Right kidney (tissue), 1 donor: ENCODE results near the gene TCEA2.

ENCODE experiments used
- DNase-seq: peaks from one replicate; pipeline ENCODE4 v3.0.0-alpha.2; 2016

TCEA2 gene

DNA sequence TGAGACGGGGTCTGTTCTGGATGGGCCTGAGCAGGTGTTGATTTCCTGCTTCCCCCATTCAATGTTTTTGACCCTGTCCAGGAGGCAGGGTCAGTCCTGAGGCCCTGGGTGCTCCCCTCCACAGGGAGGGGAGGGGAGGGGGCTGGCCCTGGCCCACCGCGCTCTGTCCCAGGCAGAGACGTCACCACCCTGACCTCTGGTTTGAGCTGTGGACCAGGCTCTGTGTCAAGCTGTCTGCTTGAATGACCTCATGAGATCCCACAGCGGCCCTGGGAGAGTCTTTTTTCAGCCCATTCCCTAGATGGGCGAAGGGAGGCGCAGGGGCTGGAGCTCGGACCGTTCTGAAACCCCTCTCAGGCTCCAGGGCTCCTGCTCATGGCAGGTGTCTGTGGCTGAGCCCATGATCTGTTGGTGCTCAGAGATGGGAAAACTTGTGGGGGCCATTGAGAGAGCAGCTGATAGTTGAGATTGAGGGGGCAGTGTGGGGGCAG lies 30.1 kb downstream of the TCEA2 start:
- DNase-seq: peak; percentile 25

DNA sequence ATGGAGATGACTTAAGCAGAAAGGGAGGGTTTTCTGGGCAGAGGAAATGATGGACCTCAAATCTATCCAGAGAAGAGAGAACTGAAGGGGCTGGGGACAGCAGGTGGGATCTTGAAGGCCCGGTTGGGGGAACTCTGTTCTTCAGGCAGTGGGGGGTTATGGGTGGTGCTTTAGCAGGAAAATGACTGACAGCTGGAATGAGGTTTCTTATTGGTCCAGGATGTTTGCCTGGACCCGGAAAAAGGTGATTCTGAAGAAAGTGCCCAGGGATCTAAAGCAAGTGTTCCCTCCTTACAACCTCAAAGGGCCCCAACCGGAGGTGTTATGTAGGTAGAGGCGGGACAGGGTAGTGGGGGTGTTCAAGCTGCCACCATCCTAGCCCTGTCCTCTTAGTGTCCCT lies 32.5 kb downstream of the TCEA2 start:
- DNase-seq: no peak

DNA sequence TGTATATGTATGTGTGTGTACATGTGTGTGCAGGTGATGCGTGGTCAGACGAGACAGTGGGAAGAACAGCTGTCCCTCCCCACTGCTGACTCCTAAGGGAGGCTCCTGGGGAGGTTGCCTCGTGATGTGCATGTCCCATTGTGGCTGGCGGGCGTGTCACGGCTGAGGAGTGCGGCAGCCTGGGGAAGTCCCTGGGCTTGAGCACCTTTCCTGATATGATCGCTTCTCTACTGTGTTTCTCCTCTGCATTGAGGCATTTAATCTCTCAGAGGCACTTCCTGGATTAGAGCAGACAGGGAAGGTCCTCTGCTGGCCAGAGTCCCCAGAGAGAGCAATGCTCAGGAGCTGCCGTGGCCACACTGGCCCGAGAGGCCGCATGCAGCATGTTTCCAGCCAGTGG lies 32.9 kb downstream of the TCEA2 start:
- no peak for DNase-seq

DNA sequence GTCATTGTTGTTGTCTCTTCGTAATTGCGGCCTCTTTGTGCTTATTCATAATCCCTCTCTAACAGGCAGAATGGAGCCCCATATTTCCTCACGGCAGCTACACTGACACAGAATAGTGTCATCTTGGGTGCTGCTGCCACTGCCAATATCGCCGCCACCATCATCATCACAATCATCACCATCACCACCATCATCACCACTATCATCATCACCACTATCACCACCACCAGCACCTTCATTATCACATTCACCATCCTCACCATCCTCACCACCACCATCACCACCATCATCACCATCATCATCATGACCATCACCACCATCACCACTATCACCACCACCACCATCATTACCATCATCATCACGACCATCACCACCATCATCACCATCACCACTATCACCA lies 33.5 kb downstream of the TCEA2 start:
- no peak for DNase-seq

DNA sequence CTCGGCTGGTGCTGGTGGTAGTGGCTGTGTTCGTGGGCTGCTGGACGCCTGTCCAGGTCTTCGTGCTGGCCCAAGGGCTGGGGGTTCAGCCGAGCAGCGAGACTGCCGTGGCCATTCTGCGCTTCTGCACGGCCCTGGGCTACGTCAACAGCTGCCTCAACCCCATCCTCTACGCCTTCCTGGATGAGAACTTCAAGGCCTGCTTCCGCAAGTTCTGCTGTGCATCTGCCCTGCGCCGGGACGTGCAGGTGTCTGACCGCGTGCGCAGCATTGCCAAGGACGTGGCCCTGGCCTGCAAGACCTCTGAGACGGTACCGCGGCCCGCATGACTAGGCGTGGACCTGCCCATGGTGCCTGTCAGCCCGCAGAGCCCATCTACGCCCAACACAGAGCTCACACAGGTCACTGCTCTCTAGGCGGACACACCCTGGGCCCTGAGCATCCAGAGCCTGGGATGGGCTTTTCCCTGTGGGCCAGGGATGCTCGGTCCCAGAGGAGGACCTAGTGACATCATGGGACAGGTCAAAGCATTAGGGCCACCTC lies 35.5 kb downstream of the TCEA2 start:
- peak; percentile 2 for DNase-seq

DNA sequence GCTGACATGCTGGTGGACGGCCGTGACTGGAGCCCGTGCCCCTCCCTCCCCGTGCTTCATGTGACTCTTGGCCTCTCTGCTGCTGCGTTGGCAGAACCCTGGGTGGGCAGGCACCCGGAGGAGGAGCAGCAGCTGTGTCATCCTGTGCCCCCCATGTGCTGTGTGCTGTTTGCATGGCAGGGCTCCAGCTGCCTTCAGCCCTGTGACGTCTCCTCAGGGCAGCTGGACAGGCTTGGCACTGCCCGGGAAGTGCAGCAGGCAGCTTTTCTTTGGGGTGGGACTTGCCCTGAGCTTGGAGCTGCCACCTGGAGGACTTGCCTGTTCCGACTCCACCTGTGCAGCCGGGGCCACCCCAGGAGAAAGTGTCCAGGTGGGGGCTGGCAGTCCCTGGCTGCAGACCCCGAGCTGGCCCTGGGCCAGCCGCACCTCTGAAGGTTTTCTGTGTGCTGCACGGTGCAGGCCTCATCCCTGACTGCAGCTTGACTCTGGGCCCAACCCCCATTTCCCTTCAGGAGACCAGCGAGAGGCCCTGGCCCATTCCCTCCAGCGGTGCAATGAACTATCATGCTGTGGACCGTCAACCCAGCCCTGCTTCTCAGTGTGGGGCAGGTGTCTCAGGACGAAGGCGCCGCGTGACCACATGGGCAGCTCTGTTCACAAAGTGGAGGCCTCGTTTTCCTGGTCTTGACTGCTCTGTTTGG lies 36.2 kb downstream of the TCEA2 start:
- peak; percentile 8 for DNase-seq

DNA sequence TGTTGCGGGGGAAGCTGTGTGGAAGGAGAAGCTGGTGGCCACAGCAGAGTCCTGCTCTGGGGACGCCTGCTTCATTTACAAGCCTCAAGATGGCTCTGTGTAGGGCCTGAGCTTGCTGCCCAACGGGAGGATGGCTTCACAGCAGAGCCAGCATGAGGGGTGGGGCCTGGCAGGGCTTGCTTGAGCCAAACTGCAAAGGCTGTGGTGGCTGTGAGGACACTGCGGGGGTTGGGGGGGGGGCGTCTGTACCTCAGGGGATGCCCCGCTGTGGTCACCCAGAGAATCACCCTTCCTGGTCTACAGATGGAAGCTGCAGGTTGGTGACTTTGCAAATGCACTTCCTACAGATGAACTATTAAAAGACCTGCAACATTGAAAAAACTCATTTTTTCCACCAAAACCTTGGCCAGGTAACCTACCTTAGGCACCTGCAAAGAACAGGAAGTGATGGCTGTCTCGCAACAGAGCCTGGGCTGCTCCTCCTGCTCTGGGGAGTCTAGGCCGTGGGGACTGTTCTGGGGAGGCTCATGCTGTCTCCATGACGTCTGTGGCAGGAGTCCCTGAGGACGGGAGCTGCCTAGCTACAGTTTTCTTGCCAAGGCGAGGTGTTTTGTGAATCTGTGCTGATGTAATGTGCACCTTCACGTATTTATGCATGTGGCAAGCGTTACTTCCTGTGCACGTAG lies 37.0 kb downstream of the TCEA2 start:
- DNase-seq: peak; percentile 1

DNA sequence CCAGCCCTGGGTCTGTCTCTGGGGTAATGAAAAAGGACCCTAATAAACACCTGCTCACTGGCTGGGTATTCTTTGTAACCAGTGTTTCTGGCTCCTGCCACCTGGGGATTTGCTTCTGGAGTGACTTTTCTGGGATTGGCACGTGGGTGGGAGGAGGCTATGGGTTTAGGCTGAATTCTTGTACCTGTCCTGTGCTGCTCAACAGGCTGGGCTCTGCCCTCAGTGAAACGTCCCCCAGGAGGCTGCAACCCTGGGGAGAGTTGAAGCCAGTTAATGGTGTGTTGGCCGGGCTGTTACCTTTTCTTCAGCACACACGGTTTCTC lies 37.5 kb downstream of the TCEA2 start:
- peak; percentile 1 for DNase-seq

DNA sequence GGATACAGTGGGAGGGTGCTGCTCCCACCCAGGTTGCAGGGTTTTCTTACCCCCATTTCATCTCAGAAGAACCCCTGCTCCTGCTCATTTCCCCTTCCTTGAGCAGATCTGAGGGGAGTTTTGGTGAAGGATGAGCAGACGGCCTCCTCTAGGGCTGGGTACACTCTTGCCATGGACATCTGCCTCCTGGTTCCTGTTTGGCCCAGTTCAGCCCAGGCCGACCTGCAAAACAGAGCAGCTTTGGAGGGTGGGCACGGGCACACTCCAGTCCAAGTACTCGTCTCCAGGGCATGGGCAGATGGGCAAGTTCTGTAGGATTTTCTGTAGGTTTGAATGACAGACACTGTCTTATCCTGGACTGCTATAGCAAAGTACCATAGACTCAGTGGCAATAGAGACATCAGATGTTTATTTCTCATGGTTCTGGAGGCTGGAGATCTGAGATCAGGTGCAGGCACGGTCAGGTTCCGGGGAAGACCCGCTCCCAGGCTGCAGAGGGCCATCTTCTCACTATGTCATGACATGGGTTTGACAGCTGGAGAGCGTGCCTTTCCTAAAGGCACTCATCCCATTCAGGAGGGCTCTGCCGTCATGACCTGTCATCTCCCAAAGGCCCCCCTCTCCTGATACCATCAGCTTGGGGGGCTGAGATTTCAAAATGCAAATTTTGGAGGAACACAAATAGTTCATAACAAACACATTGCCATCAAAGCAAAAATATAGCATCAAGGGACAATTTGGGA lies 38.1 kb downstream of the TCEA2 start:
- no peak for DNase-seq

DNA sequence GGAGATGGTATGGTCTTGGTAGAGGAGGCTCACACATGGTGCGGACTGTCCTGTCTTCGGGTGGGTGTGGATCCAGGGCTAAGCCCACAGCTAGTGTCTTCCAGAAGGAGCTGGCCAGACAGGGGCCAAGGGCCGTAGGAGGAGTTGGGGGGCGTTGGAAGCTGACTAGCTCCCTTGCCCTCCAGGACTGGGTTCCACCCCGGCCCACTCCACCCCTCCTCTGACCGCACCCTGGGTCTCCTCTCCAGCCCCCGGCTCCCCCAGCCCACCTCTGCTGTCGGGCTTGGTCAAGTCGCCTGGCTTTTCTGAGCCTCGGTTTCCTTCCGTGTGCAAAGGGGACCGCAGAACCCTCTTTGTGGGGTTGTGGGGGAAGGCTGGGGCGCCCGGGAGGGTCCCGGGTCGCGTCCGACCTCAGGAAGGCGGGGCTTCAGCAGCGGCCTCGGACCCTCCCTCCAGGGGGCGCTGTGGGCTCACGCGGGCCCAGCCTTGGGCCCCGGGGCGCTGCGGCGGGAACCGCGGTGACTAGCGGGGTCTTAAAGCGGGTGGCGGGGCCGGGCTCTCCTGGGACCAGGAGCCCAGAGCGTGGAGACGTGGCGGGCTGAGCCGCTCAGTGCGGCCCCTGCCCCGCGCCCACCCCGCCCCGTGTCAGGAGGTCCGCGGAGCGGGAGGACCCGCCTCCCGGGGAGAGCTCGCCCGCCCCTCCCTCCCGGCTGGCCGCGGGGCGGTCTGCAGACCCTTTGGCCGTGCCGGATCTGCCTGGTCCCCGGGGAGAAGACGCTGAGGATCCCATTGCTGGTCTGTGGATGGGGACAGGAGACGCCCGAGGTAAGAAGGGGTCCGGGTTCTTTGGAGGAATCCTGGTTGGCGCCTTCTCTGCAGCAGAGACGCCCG lies 39.0 kb downstream of the TCEA2 start:
- peak; percentile 57 for DNase-seq

DNA sequence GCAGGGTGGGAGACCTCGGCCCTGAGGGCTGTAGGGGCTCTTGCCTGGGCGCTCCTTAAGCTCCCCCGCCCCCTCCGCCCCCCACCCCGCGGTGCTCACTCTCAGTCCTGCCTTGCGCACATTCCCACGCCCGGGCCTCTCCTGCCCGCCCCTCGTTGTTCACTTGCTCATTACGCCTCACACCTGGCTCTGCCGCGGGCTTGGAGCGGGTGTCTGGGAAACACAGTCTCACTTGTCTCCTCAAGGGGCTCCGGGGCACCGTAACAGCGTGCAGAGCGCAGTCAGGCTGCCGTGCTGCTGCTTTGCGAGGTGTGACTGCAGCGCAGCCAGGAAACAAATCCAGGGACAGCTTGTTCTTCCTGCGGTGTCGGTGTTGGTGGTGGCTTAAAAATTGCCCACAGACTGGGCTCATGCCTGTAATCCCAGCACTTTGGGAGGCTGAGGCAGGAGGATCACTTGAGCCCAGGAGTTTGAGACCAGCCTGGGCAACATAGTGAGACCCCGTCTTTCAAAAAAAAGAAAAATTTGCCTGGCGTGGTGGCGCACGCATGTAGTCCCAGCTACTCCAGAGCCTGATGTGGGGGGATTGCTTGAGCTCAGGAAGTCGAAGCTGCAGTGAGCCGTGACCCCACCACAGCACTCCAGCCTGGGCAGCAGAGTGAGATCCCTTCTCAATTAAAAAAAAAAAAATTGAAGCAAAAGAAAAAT lies 39.8 kb downstream of the TCEA2 start:
- no peak for DNase-seq

DNA sequence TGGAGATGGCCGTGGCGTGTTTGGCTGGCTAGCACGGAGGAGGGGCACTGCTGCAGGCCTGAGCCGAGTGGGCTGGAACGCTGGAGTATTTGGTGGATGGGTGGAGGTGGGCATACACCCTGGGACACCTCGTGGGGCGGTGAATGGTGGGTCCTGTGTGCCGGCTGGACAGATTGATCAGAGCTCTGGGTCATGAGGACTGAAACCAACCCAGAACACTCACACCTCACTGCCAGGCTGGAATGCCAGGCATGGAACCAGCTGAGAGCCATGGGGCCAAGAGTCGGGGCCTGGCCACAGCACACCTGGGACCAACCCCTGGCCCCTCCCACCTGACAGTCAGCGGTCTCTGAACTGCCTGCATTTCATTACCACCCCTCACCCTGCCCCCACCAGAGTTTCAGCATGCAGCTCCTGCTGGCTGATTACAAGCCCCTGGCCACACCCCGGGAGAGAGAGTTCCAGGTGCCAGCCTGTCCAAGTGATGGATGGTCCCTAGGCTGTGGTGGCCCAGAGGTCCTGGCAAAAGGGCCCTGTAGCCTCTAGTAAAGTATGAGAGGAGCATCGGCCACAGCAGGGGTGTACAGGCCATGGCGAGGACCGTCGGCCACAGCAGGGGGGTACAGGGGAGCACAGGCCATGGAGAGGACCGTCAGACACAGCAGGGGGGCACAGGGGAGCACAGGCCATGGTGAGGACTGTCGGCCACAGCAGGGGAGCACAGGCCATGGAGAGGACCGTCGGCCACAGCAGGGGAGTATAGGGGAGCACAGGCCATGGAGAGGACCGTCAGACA lies 41.1 kb downstream of the TCEA2 start:
- no peak for DNase-seq

DNA sequence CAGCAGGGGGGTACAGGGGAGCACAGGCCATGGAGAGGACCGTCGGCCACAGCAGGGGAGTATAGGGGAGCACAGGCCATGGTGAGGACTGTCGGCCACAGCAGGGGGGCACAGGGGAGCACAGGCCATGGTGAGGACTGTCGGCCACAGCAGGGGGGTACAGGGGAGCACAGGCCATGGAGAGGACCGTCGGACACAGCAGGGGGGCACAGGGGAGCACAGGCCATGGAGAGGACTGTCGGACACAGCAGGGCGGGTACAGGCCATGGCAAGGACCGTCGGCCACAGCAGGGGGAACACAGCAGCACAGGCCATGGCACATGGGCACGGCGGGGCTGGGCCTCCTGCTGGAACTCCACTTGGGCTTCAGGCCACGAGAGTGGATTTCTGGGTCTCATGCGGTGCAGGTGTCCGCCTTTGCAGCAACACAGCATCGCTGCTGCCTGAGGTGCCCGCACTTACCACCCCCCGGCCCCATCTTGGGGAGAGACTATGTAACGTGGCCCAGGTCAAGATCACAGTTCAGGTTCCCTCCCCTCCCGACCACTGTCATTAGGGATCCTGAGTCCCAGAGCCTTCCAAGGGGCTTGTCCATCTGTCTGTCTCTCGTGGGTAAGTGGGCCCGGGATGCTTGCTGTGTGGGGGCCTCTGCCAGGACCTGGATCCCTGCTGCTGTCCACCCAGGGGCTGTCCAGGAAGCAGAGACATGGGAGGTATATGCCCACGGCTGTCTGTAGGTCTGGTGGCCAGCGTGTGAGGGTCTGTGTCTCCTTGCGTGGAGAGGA lies 41.9 kb downstream of the TCEA2 start:
- no peak for DNase-seq

DNA sequence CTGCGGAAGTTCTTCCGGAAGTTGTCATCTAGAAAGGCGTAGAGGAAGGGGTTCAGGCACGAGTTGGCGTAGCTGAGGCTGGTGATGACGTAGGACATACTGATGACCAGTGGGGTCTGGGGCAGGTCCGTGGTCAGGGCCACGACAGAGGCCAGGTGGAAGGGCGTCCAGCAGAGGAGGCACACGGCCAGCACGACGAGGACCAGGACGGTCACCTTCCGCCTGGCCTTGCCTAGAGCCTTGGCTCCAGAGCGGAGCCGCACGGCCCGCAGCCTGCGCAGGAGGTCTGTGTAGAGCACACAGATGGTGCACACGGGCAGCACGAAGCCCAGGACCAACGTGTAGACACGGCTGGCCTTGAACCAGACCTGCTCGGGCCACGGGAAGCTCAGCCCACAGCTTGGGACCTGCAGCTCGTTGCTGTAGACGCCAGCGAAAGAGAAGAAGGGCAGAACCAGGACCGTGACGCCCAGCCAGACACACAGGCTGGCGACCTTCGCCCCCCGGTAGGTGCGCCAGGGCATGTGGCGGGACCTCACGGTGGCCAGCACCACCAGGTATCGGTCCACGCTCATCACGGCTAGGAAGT lies 42.9 kb downstream of the TCEA2 start:
- DNase-seq: no peak

DNA sequence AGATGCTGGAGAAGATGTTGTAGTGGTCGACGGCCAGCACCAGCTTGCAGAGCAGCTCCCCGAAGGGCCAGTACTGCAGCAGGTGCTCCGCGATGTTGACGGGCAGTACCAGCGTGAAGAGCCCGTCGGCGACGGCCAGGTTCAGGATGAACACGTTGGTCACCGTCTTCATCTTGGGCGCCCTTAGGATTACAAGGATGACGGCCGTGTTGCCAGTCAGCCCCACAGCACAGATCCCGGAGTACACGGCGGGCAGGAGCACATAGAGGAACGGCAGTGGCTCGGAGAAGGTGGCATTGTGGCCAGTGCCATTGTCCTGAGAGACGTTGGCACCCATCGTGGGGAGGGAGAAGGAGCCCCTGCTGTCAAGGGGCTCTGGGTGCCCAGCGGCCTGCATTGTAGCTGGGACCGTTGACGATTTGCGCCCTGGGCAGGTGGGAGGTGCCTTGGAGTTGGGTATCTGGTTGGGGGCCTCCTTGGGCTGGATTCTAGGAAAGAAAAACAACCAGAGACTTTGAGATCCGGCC lies 43.5 kb downstream of the TCEA2 start:
- no peak for DNase-seq

DNA sequence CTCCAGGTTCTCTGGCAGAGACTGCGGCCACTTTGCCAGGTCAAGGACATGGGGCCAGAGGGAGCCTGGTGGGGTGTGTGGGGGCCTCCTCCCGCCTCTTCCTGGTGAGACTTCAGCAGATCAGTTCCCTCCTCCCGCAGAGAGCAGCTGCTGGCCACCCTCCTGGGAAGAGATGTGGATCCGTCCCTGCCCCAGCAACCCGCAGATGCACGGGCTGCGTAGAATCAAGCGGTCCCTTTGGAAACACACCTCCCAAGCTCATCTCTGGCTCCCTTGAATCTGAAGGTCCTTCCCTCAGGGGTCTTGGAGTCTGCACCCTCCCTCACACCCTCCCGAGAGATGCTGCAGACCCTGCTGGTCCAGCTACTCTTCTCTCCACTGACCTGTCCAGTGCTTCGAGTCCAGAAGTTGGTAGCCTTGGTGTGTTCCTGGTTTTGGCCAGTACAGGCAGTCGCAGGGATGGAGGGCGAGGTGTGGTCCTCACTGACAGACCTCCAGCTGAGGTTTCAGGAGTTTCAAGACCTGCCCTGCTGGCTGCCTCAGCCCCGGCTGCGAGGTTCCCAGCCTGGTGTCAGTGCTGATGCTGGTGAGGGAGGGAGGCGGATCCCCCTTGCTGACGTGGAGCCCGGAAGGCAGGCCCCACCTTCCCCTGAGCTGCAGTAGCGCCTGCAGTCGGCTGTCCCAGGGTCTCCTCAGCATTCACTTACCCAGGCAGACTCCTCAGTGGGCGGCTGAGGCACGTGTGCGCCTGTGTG lies 44.2 kb downstream of the TCEA2 start, which contains the start of gene NPBWR2:
TSS of gene NPBWR2 (minus strand) at position 585 of the 755 bp plus-strand sequence. CDS start 734 bp downstream, outside the sequence.
- DNase-seq: no peak

DNA sequence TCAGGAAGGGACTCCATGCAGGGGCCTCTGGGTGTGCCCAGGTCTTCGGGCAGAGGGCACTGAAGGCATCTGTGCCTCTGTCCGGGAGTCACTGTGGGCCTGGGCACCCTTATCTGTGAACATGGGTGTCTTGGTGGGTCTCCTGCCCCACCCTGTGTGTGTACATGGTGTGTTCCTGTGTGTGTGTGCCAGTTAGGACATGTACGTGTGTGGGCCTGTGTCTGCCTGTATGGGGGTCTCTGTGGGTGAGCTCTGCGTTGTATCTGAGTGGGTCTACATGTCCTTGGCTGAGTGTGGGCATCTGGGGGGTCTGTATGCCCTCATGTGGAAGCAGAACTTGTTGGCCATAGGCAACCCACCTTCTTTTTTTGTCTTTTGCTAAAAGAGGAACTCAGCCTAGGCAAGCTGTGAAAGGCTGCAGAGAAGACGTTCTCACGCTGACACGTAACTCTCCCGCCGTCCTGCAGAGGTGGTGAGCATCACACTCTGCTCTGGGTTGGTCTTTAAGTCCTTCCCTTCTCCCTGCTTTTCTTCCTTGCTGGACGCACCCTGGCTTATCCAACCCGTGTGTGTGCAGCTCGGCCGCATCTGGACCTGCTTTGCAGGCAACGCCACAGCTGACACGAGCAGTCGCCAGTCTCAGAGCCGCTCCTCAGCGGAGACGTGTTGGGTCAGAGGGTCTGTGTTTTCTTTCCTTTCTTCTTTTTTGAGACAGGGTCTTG lies 44.9 kb downstream of the TCEA2 start:
- DNase-seq: no peak
